IPS-11a (cell line): Measurements from ENCODE around the gene SH2D5.

ENCODE experiments used
- H3K4me3 ChIP-seq: one replicate; pipeline ENCODE4 v1.5.1; 2013; ENCODE audit warnings: low read depth, low read length, control low read depth

SH2D5 gene

DNA sequence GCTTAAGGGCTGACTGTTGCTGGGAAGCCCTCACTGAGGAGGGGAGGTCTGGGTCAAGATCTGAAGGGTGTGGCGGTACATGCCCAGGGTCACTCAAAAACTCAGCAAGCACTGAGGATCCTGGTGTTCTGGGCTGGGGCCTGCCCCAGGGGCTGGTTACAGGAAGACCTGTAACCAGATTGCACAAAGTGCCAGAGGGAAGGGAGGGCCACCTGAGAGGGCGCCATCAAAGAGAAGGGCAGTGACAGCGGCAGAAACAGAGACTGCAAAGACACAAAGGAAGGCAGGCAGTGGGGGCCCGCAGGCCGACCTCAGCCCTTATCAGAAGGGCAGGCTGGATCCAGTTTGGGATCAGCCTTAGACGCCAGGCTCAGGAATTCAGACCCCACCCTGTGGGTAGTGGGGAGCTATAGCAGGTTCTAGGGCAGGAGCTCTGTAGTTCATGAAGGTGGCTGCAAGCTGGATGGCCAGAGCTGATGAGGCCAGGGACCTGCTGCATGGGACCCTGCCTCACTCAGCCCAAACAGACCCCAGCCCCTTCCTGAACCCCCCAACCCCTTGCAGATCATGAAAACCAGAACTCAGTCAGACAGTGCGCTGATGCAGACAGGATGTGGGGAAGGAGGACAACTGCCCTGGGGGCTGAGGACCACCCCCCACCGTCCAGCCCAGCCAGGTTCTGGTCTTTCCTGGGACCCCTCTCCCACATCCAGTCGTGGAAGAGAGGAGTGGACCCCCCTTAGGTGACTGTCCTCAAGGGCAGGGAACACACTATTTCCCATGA, 3.9 kb downstream of the SH2D5 start:
- no peak overlapping the region for H3K4me3 ChIP-seq

- H3K4me3 ChIP-seq, result no peak overlapping the region
Measured at GRCh38 chr1:20727746-20728316, 4.7 kb downstream of the SH2D5 start.

- H3K4me3 ChIP-seq, result no peak overlapping the region
Measured at GRCh38 chr1:20726932-20727745, 5.4 kb downstream of the SH2D5 start.

DNA sequence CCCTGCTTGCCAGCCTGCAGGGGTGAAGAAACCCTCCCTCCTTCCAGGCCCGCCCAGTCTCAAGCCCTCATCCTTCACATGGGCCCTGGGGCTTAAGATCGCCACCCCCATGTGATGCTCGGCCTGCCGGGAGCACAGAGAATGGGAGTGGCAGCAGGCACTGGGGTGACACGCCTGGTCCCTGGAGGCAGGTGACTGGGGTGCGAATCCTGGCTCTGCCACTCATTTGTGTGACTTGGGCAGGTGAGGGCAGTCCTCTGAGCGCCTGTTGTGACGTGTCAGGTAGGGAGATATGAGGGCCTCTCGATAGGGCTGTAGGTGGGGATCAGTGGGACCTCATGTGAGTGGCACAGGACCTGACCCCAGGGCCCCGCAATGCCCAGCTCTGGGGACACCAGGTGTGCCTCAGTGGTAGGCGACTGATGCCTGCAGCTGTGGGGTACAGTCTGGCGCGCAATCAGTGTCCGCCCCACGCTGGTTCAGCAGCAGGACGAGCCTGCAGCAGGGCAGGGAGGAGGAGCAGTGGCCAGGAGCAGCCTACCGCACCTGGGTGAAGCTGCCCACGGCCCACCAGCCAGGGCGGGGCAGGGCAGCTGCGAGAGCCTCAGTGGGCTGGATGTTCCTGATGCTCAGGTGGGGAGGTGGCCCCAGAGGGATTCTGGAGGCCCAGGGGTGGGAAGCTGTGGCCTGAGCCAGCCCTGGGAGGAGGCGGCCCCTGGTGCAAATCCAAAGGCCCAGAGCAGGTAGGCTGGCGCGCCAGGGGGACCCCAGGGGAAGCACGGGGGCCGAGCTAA, 6.2 kb downstream of the SH2D5 start:
- no peak overlapping the region for H3K4me3 ChIP-seq

DNA sequence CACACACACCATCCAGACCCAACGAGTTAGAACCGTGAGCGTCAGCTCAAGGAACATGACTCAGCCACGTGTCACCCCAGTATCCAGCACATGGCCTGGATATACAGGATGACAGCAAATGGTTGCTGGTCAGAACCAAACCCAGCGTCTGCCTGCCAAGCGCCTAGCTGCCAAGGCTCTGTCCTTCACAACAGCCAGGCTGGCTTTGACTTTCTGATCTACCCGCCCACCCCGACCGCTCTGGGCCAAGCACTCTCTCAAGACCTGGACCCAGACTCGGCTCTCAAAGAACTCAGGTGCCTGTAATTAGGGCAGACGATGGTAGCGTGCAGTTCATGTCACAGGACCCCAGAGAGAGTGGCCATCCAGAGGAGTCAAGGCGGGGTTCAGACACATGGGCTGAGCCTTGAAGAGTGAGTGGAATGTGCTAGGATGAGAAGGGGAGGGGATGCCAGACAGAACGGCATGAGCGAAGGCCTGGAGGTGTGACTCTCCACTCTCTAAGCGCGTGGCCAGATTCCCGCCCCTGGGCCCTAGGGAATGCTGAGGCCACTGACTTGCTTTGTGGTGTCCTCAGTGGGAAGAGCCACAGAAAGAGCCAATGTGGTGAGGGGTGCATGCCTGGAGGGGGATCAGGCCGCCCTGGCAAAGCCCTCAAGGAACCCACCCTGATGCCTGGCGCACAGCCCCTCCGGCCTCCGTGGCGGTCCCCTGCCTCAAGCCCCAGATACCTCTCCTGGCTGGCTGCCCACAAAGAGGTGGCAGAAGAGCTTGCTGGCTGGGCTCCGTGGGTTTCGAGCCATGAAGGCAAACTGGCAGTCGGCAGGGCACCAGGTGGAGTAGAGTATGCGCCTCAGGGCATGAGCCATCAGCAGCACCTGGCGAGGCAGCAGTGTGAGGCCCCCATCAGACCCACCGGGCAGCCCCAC, 7.0 kb downstream of the SH2D5 start:
- H3K4me3 ChIP-seq, result no peak overlapping the region

DNA sequence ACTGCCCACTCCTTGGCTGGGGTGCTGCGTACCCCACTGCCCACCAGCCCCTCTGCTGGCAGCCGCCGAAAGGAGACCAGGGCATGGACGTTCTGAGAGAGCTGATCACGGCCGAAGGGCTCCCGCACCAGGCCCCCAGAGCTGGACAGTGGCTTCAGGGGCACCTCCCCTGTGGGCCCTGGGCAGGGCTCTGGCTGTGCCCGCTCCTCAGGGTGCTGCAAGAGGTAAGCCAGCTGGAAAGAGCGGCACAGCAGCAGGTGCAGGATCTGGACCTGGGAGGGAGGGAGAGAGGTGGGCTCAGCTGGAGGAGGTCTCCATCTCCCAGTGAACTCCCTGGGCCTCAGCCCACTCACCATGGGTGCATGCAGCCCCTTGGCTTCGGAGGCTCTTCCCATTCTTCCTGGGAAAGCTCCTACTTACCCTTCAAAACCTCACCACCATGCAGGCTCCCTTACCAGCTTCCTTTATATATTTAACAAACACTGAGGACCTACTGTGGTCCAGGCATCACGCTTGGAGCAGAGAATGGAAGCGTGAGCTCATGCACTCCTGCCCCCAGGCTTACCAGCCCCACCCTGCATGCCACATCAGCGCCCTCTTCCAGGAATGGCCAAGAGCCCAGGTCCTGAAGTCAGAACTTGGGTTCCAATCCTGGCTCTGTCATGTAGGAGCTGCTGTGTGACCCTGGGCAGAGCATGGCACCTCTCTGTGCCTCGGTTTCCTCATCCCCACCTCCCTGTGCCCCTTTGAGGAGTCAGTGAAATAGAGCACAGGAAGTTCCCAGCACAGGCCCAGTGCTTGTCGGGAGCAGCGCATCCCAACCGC, 7.9 kb downstream of the SH2D5 start:
- H3K4me3 ChIP-seq, result no peak overlapping the region

DNA sequence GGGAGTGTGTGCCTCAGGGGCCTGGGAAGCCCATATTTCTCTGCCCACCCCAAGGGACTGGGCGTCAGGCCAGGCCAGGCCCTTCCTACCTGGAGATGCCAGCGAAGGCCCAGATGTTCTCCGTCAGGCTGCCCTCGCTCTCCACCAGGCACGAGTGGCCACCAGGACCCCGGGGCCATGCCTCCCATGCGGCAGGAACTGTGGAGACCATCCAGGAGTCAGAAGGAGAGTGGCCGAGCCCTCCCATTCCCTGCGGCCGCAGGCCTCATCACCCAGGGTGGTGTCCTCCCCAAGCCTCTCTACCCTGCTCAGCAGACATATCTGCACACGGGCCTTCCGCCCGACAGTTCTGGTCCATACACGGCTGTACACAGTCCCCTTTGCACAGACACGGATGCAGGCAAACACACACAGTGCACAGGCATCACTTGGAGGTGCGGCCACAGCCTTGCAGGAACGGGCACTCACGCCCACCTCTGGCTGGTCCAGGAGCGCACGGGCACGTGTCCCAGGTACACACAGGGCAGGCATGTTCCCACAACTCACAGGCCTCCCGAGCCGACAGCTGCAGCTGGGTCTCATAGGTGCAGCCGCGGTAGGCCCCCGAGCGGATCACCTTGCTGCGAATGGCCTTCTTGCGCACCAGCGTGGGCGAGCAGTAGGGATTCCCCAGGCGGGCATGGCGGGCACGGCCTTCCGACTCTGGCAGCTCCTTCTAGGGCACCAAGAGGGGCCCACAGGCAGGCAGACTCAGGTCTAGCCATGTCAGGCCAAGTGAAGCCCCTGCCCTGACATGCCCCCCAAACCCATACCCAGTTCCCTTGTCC, 8.8 kb downstream of the SH2D5 start:
- H3K4me3 ChIP-seq, result no peak overlapping the region

DNA sequence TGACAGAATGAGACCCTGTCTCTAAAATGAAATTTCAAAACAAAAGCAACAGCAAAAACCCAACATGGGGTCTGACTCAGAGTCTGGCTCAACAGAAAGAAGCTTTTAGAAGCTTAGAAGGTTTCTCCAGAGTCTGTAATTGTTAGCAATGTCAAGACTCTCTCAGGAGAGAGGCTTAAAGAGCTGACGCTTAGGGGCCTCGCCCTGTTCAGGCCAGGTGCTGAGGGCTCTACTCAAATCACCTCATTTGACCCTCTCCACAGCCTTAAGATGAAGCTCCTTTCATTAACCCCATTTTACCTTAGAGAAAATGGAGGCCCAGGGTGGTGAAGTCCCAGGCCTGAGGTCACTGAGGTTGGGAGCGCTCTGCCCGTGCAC, 9.4 kb downstream of the SH2D5 start:
- H3K4me3 ChIP-seq, result no peak overlapping the region

- H3K4me3 ChIP-seq, result no peak overlapping the region
Measured at GRCh38 chr1:20721117-20722061, 11.1 kb downstream of the SH2D5 start.

- H3K4me3 ChIP-seq, result no peak overlapping the region
Measured at GRCh38 chr1:20720631-20721091, 11.8 kb downstream of the SH2D5 start.

- H3K4me3 ChIP-seq, result no peak overlapping the region
Measured at GRCh38 chr1:20719871-20720620, 12.5 kb downstream of the SH2D5 start.

GRCh38 chr1:20719261-20719660, 13.2 kb downstream of the SH2D5 start:
- H3K4me3 ChIP-seq, result no peak overlapping the region

DNA sequence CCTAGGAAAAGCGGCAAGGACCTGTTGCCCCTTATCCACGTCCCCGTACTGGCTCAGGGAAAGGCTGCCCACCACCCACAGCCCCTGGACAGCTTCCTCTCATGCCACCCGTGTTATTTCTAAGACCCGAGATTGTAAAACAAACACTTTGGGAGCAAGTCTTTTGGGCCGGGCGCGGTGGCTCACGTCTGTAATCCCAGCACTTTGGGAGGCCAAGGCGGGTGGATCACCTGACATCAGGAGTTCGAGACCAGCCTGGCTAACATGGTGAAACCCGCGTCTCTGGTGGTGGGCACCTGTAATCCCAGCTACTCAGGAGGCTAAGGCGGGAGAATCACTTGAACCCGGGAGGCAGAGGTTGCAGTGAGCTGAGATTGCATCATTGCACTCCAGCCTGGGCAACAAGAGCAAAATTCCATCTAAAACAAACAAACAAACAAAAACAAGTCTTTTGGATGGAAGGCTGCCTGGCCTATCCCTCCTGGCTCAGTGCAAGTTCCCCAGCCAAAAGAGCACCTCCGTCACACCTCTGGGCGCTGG, 14.1 kb downstream of the SH2D5 start:
- H3K4me3 ChIP-seq, result peak overlapping the region; percentile 25

GRCh38 chr1:20717452-20718342, 14.8 kb downstream of the SH2D5 start, which contains the start of gene KIF17:
Gene KIF17, minus strand, starts transcription at chr1:20718007. Its CDS starts 301 bp downstream, at chr1:20717706.
- peak within 1 kb of the TSS; percentile 27 for H3K4me3 ChIP-seq

DNA sequence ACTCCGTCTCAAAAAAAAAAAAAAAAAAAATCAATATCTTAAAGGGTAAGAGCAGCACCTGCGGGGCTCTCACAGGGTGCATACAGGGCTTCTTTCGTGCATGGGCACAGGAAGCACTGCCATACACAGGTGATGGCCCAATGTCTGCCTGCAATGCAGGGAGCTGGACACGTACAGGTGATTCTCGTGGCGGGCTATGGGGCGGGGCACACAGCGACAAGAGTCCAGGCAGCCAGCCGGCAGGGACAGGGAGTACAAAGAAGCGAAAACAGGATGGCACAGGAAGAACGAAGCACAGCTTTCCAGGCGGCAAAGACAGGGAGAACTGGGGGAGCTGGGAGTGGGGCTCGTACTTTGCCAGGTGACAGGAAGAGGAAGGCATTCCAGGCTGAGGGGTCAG, 16.3 kb downstream of the SH2D5 start:
- no peak overlapping the region for H3K4me3 ChIP-seq
